Fibroblast of pulmonary artery (primary cell): Measurements from ENCODE around the gene SRSF6.

Source experiments
- DNase-seq: peaks from one replicate; pipeline ENCODE4 v3.0.0-alpha.2; 2010; ENCODE audit warnings: low read depth
- H3K4me3 ChIP-seq: replicated peaks from 2 replicates; pipeline ENCODE4 v1.5.1; 2011; ENCODE audit warnings: low read depth, mild to moderate bottlenecking, control low read depth, low read length, moderate library complexity
- TF ChIP-seq, protein P1 (sequence below): IDR thresholded peaks from 2 replicates; pipeline ENCODE4 v1.5.1; 2011; ENCODE audit warnings: mild to moderate bottlenecking, control low read depth, low read length, inconsistent platforms; ENCODE audit errors: missing control alignments

SRSF6 gene

GRCh38 chr20:43460172-43460829 is 2.6 kb downstream of the SRSF6 start:
- TF ChIP-seq, protein P1, sequence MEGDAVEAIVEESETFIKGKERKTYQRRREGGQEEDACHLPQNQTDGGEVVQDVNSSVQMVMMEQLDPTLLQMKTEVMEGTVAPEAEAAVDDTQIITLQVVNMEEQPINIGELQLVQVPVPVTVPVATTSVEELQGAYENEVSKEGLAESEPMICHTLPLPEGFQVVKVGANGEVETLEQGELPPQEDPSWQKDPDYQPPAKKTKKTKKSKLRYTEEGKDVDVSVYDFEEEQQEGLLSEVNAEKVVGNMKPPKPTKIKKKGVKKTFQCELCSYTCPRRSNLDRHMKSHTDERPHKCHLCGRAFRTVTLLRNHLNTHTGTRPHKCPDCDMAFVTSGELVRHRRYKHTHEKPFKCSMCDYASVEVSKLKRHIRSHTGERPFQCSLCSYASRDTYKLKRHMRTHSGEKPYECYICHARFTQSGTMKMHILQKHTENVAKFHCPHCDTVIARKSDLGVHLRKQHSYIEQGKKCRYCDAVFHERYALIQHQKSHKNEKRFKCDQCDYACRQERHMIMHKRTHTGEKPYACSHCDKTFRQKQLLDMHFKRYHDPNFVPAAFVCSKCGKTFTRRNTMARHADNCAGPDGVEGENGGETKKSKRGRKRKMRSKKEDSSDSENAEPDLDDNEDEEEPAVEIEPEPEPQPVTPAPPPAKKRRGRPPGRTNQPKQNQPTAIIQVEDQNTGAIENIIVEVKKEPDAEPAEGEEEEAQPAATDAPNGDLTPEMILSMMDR: no peak
- no peak for DNase-seq
- no peak overlapping the region for H3K4me3 ChIP-seq

DNA sequence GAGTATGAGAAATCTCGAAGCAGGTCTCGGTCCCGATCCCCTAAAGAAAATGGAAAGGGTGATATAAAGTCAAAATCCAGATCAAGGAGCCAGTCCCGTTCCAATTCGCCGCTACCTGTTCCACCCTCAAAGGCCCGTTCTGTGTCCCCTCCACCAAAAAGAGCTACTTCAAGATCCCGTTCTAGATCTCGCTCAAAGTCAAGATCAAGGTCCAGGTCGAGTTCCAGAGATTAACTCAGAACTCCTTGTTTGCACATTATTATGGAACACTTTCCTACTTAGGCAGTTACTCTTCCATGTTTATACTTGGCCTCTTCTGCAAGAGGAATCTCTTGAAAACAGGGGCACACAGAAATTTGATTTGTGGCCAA is 3.1 kb downstream of the SRSF6 start:
- TF ChIP-seq, protein P1: no peak
- DNase-seq: no peak
- no peak overlapping the region for H3K4me3 ChIP-seq

DNA sequence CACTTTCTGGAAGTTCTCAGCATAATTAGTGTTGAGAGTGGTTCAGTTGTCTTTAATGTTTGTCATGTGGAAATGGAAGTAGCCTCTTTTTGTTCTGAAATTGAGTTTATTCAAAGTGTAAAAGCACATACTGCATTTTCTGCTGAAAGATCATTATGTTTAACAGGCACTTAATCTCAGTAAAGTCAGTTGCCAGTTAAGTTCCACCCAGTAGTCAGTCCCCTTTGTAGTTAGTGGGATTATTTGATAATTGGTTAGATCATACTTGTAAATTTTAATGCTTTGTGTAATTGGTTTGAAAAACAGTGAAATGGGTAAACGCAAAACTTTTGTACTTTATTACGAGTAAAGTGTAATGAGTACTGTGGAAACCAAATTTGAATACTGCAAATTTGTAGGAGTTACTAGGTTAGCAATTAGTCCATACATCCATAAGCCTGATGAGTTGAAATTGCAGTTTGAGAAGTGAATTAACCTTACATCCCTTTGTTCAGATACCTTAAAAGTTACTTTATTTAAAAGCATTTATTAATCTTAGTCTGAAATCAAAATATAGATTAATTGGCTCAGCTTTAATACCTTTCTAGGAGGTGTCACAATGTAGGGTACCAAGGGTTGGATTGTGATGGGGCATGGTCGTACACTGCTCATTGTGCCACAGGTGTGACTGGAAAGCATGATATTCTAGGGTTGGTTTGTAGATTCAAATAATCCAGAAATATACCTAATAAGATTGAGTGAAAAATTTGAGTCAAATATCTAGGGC is 4.4 kb downstream of the SRSF6 start:
- TF ChIP-seq, protein P1: no peak
- DNase-seq: no peak
- H3K4me3 ChIP-seq: no peak overlapping the region

GRCh38 chr20:43462660-43463526 is 5.2 kb downstream of the SRSF6 start:
- DNase-seq: no peak
- TF ChIP-seq, protein P1: no peak
- H3K4me3 ChIP-seq: no peak overlapping the region

- DNase-seq: no peak
- TF ChIP-seq, protein P1: no peak
- H3K4me3 ChIP-seq: no peak overlapping the region
Observed at GRCh38 chr20:43463527-43464218, 6.0 kb downstream of the SRSF6 start.

- no peak for DNase-seq
- H3K4me3 ChIP-seq: no peak overlapping the region
- TF ChIP-seq, protein P1: no peak
Observed at GRCh38 chr20:43464219-43464790, 6.6 kb downstream of the SRSF6 start.
